GM13976 (cell line): Measurements from ENCODE around the gene HOXD11.

Experiments used
- DNase-seq: peaks from one replicate; pipeline ENCODE4 v3.0.0; 2012; ENCODE audit warnings: low spot score
- CTCF ChIP-seq: IDR thresholded peaks from 2 replicates; pipeline ENCODE4 v1.5.1; 2012; ENCODE audit warnings: borderline replicate concordance, mild to moderate bottlenecking; ENCODE audit not compliant: insufficient read depth; ENCODE audit errors: extremely low read depth, missing control alignments, control extremely low read depth
- in situ Hi-C: fragments of 300-500 bp; cut with MboI; formaldehyde crosslinking; loops from one replicate; pipeline ENCODE4 v1.12.0; 2022; ENCODE audit warnings: low sequenced_read_pairs, mixed read lengths, inconsistent platforms; ENCODE audit not compliant: unreplicated experiment

HOXD11 gene

GRCh38 chr2:176158855-176159662 is 52.0 kb downstream of the HOXD11 start:
- in situ Hi-C loops: no loop called here
- no peak for DNase-seq
- no peak for TF ChIP-seq CTCF
